Lung (tissue), 12 donors: ENCODE measurements around the gene RNF141. TPM values are rescaled to one million over a fixed set of nuclear protein-coding genes. Genes with fewer than 3 reads are reported as not detected.

Source experiments
- ATAC-seq: fragments of 200-7000 bp; cut with Tn5 transposase; one replicate; pipeline ENCODE4 v1.9.1; 2020; ENCODE audit warnings: moderate number of reproducible peaks; ENCODE audit not compliant: insufficient read depth, low FRiP score
- DNase-seq, 3 donors: peaks; one replicate each; pipeline ENCODE4 v3.0.0-alpha.2; 2013 to 2017
- H3K27ac ChIP-seq, 2 donors: one replicate each; pipeline ENCODE4 v1.5.1; 2013; ENCODE audit warnings: mild to moderate bottlenecking in 2 of 2, moderate library complexity in 2 of 2, control low read depth in 1 of 2, inconsistent platforms in 1 of 2, low read depth in 1 of 2, low read length in 1 of 2
- H3K27me3 ChIP-seq, 3 donors: one replicate each; pipeline ENCODE4 v1.5.1; 2013; ENCODE audit warnings: low read length in 2 of 3; ENCODE audit not compliant: control insufficient read depth in 3 of 3, insufficient read depth in 3 of 3
- H3K36me3 ChIP-seq, 4 donors: one replicate each; pipeline ENCODE4 v1.5.1; 2013; ENCODE audit warnings: low read length in 4 of 4, mild to moderate bottlenecking in 1 of 4, moderate library complexity in 1 of 4; ENCODE audit not compliant: control insufficient read depth in 4 of 4, insufficient read depth in 4 of 4
- H3K4me1 ChIP-seq, 5 donors: one replicate each; pipeline ENCODE4 v1.5.1; 2013; ENCODE audit warnings: low read length in 5 of 5, mild to moderate bottlenecking in 2 of 5, moderate library complexity in 1 of 5; ENCODE audit not compliant: control insufficient read depth in 5 of 5, insufficient read depth in 5 of 5
- H3K4me3 ChIP-seq: one replicate; pipeline ENCODE4 v1.5.1; 2013; ENCODE audit warnings: mild to moderate bottlenecking, control low read depth, moderate library complexity
- H3K9ac ChIP-seq, 2 donors: one replicate each; pipeline ENCODE4 v1.5.1; 2013; ENCODE audit warnings: low read length in 2 of 2, control low read depth in 1 of 2; ENCODE audit not compliant: insufficient read depth in 1 of 2
- H3K9me3 ChIP-seq, 4 donors: one replicate each; pipeline ENCODE4 v1.5.1; 2013; ENCODE audit warnings: low read length in 3 of 4, mild to moderate bottlenecking in 1 of 4, moderate library complexity in 1 of 4; ENCODE audit not compliant: control insufficient read depth in 4 of 4, insufficient read depth in 3 of 4
- WGBS, 2 donors: extraction: QIAGEN DNeasy Blood & Tissue Kit; methylation state at CpG; one replicate each; pipeline ENCODE4 v1.1.7; 2013; 5-methylcytosine and 5-hydroxymethylcytosine counted together
- polyA plus RNA-seq, 2 donors: library from polyadenylated mRNA; stranded (reverse); fragments of 200-250 nt; gene quantifications; one replicate each; pipeline ENCODE4 v1.2.1, GENCODE V29; 2013
- total RNA-seq, 2 donors: library from RNA; depleted of rRNA in 1 of 2; stranded (reverse); fragments of >200 nt in 1 of 2; gene quantifications; one replicate each; pipeline ENCODE4 v1.2.1, GENCODE V29; 2014 to 2021
- TF ChIP-seq, protein P1 (sequence below): IDR thresholded peaks from 2 replicates; pipeline ENCODE4 v1.5.1; 2012; ENCODE audit warnings: mild to moderate bottlenecking; ENCODE audit errors: control extremely low read depth, extremely low read depth
- donor health status: control.
- donor health status: control.
- donor health status: Bipolar disorder and iron deficiency.
- donor health status: healthy.
- donor health status: DM: yes; HTN: yes; CAD: no.

Gene RNF141
- total and polyA plus RNA-seq, 4 donors, result 14.8 to 63.8 (median 33.4) TPM

DNA sequence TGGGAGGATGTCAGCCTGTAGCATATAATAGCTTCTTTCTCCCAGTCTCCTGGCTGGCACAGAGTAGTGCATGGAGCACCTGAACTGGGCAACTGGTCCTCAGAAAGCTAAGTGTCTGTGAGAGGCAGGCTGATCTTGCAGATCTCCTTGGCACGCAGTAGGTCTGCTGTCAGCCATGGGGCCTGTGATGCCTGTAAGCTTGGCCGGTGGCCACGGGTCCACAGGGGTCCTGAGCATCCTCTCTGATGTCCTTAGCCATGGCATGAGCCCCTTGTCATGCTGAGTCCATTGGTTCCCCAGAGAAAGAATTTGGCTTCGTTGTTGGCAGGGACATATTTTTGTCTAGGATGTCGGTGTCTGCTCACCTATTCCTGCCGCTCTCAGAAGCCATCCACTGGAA is 61.0 kb downstream of the RNF141 start:
- 93% methylated on average over 6 of the region's 6 CpGs for WGBS, 2 donors
- H3K36me3 ChIP-seq, result peaks cover 0 to 20% (median 0%) of the 10 kb centered on the region in 4 donors
- no peaks in the 10 kb centered on the region for H3K9me3 ChIP-seq
- no peak overlapping the region for H3K4me3 ChIP-seq
- DNase-seq (no peak), ATAC-seq (no peak)
- TF ChIP-seq, protein P1, sequence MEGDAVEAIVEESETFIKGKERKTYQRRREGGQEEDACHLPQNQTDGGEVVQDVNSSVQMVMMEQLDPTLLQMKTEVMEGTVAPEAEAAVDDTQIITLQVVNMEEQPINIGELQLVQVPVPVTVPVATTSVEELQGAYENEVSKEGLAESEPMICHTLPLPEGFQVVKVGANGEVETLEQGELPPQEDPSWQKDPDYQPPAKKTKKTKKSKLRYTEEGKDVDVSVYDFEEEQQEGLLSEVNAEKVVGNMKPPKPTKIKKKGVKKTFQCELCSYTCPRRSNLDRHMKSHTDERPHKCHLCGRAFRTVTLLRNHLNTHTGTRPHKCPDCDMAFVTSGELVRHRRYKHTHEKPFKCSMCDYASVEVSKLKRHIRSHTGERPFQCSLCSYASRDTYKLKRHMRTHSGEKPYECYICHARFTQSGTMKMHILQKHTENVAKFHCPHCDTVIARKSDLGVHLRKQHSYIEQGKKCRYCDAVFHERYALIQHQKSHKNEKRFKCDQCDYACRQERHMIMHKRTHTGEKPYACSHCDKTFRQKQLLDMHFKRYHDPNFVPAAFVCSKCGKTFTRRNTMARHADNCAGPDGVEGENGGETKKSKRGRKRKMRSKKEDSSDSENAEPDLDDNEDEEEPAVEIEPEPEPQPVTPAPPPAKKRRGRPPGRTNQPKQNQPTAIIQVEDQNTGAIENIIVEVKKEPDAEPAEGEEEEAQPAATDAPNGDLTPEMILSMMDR, result no peak
- no peak overlapping the region for H3K9ac ChIP-seq
- H3K27me3 ChIP-seq, result no peaks in the 10 kb centered on the region
- no peaks in the 10 kb centered on the region for H3K4me1 ChIP-seq
- no peak overlapping the region for H3K27ac ChIP-seq

DNA sequence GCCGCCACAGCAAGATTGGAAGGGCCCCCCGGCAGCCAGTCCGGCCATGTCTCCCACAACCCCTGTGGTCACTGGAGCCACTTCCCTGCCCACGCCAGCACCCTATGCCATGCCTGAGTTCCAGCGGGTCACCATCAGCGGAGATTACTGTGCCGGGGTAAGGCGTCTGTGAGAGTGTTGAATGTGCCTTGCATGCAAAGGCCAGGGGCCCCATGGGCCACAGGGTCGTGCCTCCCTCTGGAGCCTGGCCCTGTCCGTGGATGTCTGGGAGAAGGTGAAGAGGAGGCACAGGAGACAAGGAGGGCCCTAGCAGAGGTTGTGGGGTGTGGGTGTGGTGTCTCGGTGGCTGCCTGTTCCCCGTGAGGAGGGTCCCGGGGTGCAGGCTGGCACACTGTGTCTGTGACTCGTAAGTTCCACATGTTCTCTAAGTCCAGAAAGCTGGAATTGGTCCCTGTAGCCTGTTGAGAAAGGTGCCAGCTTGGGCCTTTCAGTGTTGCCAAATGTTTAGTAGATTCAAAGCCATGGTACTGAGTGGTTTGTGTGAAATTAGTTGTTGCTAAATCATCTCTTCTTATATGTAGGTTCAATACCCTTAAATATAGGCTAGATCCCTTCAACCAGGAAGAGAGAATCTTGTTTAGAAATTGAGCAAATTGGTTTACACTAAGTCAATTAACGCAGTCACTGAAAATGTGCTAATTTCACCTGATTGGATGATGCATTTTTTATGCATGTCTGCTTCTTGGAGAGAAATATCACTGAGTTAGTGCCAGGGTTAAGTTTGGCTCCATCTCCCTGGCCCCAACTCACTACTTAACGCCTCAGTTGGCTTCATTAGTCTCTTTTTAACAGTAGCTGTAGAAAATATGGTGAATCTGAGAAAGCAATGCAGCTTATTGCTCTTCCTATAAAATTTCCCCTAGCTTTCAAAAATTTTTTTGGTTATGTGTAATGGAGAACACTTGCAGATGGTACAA is 62.1 kb downstream of the RNF141 start:
- Histone ChIP-seq H3K4me3 (no peak overlapping the region), H3K9me3 (no peaks in the 10 kb centered on the region), H3K9ac (no peak overlapping the region), H3K27me3 (no peaks in the 10 kb centered on the region), H3K4me1 (no peaks in the 10 kb centered on the region), H3K27ac (no peak overlapping the region), H3K36me3 (peaks cover 0 to 18% (median 0%) of the 10 kb centered on the region in 4 donors)
- no peak for DNase-seq
- TF ChIP-seq, protein P1, result no peak
- 91 to 96% methylated on average over 16 of the region's 16 CpGs for WGBS, 2 donors
- ATAC-seq, result no peak

DNA sequence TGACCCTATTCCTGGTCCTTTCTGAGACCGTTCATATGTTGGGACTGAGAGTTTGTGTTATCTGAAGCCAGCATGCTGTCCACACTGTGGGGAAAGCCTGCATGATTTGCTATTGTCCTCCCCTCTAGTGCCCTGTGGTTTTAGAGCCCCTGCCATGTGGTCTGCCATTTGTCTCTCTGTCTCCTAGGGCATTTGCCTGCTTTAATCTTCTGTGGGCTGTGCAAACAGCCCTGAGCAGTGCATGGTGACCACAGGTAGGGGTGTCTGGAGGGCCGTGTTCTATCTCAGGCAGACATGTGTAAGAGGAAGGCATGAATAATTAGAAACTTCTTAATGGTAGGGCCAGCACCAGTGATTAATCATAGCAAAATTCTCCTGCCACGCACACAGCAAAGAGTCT is 62.9 kb downstream of the RNF141 start:
- ATAC-seq (no peak), DNase-seq (no peak)
- Histone ChIP-seq H3K27me3 (no peaks in the 10 kb centered on the region), H3K9me3 (no peaks in the 10 kb centered on the region), H3K9ac (no peak overlapping the region), H3K4me3 (no peak overlapping the region), H3K36me3 (peaks cover 0 to 18% (median 0%) of the 10 kb centered on the region in 4 donors), H3K4me1 (no peaks in the 10 kb centered on the region), H3K27ac (no peak overlapping the region)
- WGBS, 2 donors, result 88 to 90% methylated on average over 3 of the region's 3 CpGs
- TF ChIP-seq, protein P1, result no peak
